GM23338 (cell line): Measurements from ENCODE around the gene PALLD. TPM values are rescaled to one million over a fixed set of nuclear protein-coding genes. Genes with fewer than 3 reads are reported as not detected.

ENCODE experiments used
- CREB1 ChIP-seq: fragments of 250-450 bp; sonication (Bioruptor Pico); IDR thresholded peaks from 2 replicates; pipeline ENCODE4 v1.5.0; 2020; ENCODE audit warnings: low read depth, mild to moderate bottlenecking, moderate library complexity
- JUNB ChIP-seq: IDR thresholded peaks from one replicate; pipeline ENCODE4 v1.6.1; 2016; ENCODE audit warnings: antibody characterized with exemption; ENCODE audit not compliant: unreplicated experiment
- ZNF114 ChIP-seq: fragments of 250-450 bp; sonication (Bioruptor Pico); IDR thresholded peaks from 2 replicates; pipeline ENCODE4 v1.5.0; 2020; ENCODE audit warnings: mild to moderate bottlenecking, moderate library complexity
- ZNF331 ChIP-seq: fragments of 250-450 bp; sonication (Bioruptor Pico); IDR thresholded peaks from 2 replicates; pipeline ENCODE4 v1.5.0; 2020; ENCODE audit warnings: low read depth, mild to moderate bottlenecking, moderate library complexity
- polyA plus RNA-seq: library from polyadenylated mRNA; unstranded; fragments of >200 nt; fragmentation: Nextera tagmentation; extraction: Ambion mirVana; gene quantifications from 2 replicates; pipeline ENCODE4 v1.2.1, GENCODE V29; 2016
- total RNA-seq: library from RNA; depleted of rRNA; stranded (reverse); fragments of >200 nt; shearing (Covaris generic); gene quantifications from 2 replicates; pipeline ENCODE4 v1.2.3, GENCODE V29; 2014
- TF ChIP-seq, protein P1 (sequence below): fragments of 250-450 bp; sonication (Bioruptor Pico); IDR thresholded peaks from 2 replicates; pipeline ENCODE4 v1.5.0; 2020; ENCODE audit warnings: mild to moderate bottlenecking, moderate library complexity
- TF ChIP-seq, protein P2 (sequence below): IDR thresholded peaks from 2 replicates; pipeline ENCODE4 v1.6.1; 2016; ENCODE audit warnings: antibody characterized with exemption
- TF ChIP-seq, protein P3 (sequence below): IDR thresholded peaks from one replicate; pipeline ENCODE4 v1.6.1; 2018; ENCODE audit warnings: antibody characterized with exemption; ENCODE audit not compliant: unreplicated experiment

PALLD gene
- total and polyA plus RNA-seq, 2 experiments from 2014 or later = 13.1 to 30.2 TPM

DNA sequence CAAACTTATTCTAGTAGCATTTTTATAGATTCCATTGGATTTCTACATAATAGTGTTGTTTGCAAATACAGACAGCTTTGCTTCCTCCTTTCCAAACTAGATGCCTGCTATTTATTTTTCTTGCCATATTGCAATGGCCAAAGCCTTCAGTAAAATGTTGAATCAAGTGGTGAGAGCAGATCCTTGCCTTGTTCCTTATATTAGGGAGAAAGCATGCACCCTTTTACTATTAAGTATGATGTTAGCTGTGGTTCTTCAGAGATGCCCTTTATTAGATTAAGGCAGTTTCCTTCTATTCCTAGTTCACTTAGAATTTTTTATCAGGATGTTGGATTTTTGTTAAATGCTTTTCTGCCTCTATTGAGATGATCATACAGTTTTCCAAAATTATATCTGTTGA, 279.5 kb downstream of the PALLD start (continued):
- TF ChIP-seq, protein P1, sequence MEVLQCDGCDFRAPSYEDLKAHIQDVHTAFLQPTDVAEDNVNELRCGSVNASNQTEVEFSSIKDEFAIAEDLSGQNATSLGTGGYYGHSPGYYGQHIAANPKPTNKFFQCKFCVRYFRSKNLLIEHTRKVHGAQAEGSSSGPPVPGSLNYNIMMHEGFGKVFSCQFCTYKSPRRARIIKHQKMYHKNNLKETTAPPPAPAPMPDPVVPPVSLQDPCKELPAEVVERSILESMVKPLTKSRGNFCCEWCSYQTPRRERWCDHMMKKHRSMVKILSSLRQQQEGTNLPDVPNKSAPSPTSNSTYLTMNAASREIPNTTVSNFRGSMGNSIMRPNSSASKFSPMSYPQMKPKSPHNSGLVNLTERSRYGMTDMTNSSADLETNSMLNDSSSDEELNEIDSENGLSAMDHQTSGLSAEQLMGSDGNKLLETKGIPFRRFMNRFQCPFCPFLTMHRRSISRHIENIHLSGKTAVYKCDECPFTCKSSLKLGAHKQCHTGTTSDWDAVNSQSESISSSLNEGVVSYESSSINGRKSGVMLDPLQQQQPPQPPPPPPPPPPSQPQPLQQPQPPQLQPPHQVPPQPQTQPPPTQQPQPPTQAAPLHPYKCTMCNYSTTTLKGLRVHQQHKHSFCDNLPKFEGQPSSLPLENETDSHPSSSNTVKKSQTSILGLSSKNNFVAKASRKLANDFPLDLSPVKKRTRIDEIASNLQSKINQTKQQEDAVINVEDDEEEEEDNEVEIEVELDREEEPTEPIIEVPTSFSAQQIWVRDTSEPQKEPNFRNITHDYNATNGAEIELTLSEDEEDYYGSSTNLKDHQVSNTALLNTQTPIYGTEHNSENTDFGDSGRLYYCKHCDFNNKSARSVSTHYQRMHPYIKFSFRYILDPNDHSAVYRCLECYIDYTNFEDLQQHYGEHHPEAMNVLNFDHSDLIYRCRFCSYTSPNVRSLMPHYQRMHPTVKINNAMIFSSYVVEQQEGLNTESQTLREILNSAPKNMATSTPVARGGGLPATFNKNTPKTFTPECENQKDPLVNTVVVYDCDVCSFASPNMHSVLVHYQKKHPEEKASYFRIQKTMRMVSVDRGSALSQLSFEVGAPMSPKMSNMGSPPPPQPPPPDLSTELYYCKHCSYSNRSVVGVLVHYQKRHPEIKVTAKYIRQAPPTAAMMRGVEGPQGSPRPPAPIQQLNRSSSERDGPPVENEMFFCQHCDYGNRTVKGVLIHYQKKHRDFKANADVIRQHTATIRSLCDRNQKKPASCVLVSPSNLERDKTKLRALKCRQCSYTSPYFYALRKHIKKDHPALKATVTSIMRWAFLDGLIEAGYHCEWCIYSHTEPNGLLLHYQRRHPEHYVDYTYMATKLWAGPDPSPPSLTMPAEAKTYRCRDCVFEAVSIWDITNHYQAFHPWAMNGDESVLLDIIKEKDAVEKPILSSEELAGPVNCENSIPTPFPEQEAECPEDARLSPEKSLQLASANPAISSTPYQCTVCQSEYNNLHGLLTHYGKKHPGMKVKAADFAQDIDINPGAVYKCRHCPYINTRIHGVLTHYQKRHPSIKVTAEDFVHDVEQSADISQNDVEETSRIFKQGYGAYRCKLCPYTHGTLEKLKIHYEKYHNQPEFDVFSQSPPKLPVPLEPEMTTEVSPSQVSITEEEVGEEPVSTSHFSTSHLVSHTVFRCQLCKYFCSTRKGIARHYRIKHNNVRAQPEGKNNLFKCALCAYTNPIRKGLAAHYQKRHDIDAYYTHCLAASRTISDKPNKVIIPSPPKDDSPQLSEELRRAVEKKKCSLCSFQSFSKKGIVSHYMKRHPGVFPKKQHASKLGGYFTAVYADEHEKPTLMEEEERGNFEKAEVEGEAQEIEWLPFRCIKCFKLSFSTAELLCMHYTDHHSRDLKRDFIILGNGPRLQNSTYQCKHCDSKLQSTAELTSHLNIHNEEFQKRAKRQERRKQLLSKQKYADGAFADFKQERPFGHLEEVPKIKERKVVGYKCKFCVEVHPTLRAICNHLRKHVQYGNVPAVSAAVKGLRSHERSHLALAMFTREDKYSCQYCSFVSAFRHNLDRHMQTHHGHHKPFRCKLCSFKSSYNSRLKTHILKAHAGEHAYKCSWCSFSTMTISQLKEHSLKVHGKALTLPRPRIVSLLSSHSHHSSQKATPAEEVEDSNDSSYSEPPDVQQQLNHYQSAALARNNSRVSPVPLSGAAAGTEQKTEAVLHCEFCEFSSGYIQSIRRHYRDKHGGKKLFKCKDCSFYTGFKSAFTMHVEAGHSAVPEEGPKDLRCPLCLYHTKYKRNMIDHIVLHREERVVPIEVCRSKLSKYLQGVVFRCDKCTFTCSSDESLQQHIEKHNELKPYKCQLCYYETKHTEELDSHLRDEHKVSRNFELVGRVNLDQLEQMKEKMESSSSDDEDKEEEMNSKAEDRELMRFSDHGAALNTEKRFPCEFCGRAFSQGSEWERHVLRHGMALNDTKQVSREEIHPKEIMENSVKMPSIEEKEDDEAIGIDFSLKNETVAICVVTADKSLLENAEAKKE (CRISPR knock-in tag) = no peak
- TF ChIP-seq, protein P2, sequence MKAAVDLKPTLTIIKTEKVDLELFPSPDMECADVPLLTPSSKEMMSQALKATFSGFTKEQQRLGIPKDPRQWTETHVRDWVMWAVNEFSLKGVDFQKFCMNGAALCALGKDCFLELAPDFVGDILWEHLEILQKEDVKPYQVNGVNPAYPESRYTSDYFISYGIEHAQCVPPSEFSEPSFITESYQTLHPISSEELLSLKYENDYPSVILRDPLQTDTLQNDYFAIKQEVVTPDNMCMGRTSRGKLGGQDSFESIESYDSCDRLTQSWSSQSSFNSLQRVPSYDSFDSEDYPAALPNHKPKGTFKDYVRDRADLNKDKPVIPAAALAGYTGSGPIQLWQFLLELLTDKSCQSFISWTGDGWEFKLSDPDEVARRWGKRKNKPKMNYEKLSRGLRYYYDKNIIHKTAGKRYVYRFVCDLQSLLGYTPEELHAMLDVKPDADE = no peak
- TF ChIP-seq ZNF114 (no peak), CREB1 (CRISPR knock-in tag) (no peak), JUNB (no peak), ZNF331 (CRISPR knock-in tag) (no peak)
- TF ChIP-seq, protein P3, sequence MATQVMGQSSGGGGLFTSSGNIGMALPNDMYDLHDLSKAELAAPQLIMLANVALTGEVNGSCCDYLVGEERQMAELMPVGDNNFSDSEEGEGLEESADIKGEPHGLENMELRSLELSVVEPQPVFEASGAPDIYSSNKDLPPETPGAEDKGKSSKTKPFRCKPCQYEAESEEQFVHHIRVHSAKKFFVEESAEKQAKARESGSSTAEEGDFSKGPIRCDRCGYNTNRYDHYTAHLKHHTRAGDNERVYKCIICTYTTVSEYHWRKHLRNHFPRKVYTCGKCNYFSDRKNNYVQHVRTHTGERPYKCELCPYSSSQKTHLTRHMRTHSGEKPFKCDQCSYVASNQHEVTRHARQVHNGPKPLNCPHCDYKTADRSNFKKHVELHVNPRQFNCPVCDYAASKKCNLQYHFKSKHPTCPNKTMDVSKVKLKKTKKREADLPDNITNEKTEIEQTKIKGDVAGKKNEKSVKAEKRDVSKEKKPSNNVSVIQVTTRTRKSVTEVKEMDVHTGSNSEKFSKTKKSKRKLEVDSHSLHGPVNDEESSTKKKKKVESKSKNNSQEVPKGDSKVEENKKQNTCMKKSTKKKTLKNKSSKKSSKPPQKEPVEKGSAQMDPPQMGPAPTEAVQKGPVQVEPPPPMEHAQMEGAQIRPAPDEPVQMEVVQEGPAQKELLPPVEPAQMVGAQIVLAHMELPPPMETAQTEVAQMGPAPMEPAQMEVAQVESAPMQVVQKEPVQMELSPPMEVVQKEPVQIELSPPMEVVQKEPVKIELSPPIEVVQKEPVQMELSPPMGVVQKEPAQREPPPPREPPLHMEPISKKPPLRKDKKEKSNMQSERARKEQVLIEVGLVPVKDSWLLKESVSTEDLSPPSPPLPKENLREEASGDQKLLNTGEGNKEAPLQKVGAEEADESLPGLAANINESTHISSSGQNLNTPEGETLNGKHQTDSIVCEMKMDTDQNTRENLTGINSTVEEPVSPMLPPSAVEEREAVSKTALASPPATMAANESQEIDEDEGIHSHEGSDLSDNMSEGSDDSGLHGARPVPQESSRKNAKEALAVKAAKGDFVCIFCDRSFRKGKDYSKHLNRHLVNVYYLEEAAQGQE = no peak
